Ovary (tissue), 9 donors: ENCODE results near the gene CAPG. TPM values are rescaled to one million over a fixed set of nuclear protein-coding genes. Genes with fewer than 3 reads are reported as not detected.

Source experiments
- DNase-seq, 5 donors: peaks; one replicate each; pipeline ENCODE4 v3.0.0-alpha.2; 2019 to 2020
- H3K27ac ChIP-seq, 2 donors: fragments of 200-600 bp; one replicate each; pipeline versions ENCODE4 v1.5.1 to v1.8.0; 2019 to 2022
- H3K27me3 ChIP-seq: fragments of 200-600 bp; one replicate; pipeline ENCODE4 v1.8.0; 2022
- H3K36me3 ChIP-seq: fragments of 200-600 bp; sonication (generic); one replicate; pipeline ENCODE4 v1.5.1; 2019
- H3K4me1 ChIP-seq: one replicate; pipeline ENCODE4 v1.8.1; 2013; ENCODE audit warnings: mild to moderate bottlenecking, moderate library complexity; ENCODE audit not compliant: insufficient read depth
- H3K4me3 ChIP-seq: fragments of 200-600 bp; sonication (generic); one replicate; pipeline ENCODE4 v1.5.1; 2017
- H3K9me3 ChIP-seq, 2 donors: fragments of 200-600 bp in 1 of 2; sonication (generic) in 1 of 2; one replicate each; pipeline versions ENCODE4 v1.5.1 to v1.8.1; 2013 to 2019; ENCODE audit warnings: mild to moderate bottlenecking in 1 of 2, moderate library complexity in 1 of 2
- CTCF ChIP-seq, 3 donors: fragments of 450-650 bp in 2 of 3; fragments of 200-600 bp in 1 of 3; IDR thresholded peaks; one replicate each; pipeline versions ENCODE4 v1.5.1 to v1.8.0; 2016 to 2022; ENCODE audit warnings: antibody characterized with exemption in 3 of 3, mild to moderate bottlenecking in 1 of 3
- EP300 ChIP-seq: sonication (generic); formaldehyde crosslinking; IDR thresholded peaks from one replicate; pipeline ENCODE4 v1.6.1; 2017; ENCODE audit warnings: antibody characterized with exemption
- POLR2A ChIP-seq: fragments of 450-650 bp; IDR thresholded peaks from one replicate; pipeline ENCODE4 v1.6.1; 2017; ENCODE audit warnings: antibody characterized with exemption, mild to moderate bottlenecking, moderate library complexity
- WGBS, 3 donors: extraction: QIAGEN DNeasy Blood & Tissue Kit in 1 of 3; methylation state at CpG; one replicate each; pipeline versions ENCODE4 v1.1.5 to v1.1.7; 2013 to 2017; 5-methylcytosine and 5-hydroxymethylcytosine counted together
- intact Hi-C, 4 donors: fragments of 100-400 bp; cut with DNase I; formaldehyde crosslinking; loops; one replicate each; pipeline versions ENCODE4 v1.11.0 to v1.15.1; 2022 to 2023
- polyA plus RNA-seq, 2 donors: library from polyadenylated mRNA; stranded (reverse); fragments of 200-250 nt in 1 of 2; fragments of 350-450 nt in 1 of 2; fragmentation: Illumina TruSeq in 1 of 2; extraction: RNeasy Lipid Tissue Mini Kit (QIAGEN cat#74804) in 1 of 2; gene quantifications; one replicate each; pipeline ENCODE4 v1.2.3, GENCODE V29; 2013 to 2014
- total RNA-seq, 7 donors: library from RNA; depleted of rRNA in 2 of 7; stranded (reverse); fragments of >200 nt in 2 of 7; fragmentation: NEBNext Ultra II Directional in 3 of 7; extraction: Animal tissue kit (Norgen Biotek cat#: 25700) in 3 of 7; gene quantifications; one replicate each; pipeline versions ENCODE4 v1.1.0 to v1.2.4, GENCODE V29; 2016 to 2023
- donor health status: DM: no; HTN: no; CAD: no; lungs with moderate emphysema.
- donor health status: DM: no; HTN: no; CAD: no.
- donor health status: Bipolar disorder and iron deficiency.
- donor health status: DM: yes; HTN: yes; CAD: no.
- donor health status: DM: no; HTN: no; CAD: no.
- donor health status: DM: yes; HTN: yes; CAD: no.

Gene CAPG
- total and polyA plus RNA-seq, 9 donors = 6.8 to 97.8 (median 22.8) TPM

- H3K27ac ChIP-seq = peak overlapping the region; percentile 58 to 68
- no peak overlapping the region for H3K4me3 ChIP-seq
- no peak for DNase-seq
- no peaks in the 10 kb centered on the region for H3K9me3 ChIP-seq
- no peak for TF ChIP-seq POLR2A
- no peak for TF ChIP-seq CTCF (IDR thresholded peaks at IDR 0.05)
- TF ChIP-seq EP300 = no peak
- peaks cover 5% of the 10 kb centered on the region for H3K4me1 ChIP-seq
- H3K36me3 ChIP-seq = no peaks in the 10 kb centered on the region
- 58 to 65% (median 60%) methylated on average over 13 of the region's 13 CpGs for WGBS, 3 donors
- no peaks in the 10 kb centered on the region for H3K27me3 ChIP-seq
- intact Hi-C loops = loop anchor here in 3 of 4 donors (1.0 to 5.0 kb wide), 4 partner anchors 117 to 131 kb away; partner anchors contain the start of gene MAT2A (in 1 of the 3)
Measured at GRCh38 chr2:85421260-85422071, 11.3 kb upstream of the CAPG start.

GRCh38 chr2:85420536-85421259 is 10.5 kb upstream of the CAPG start:
- peaks cover 5% of the 10 kb centered on the region for H3K4me1 ChIP-seq
- TF ChIP-seq CTCF (IDR thresholded peaks at IDR 0.05) = peak; percentile 100
- peak; percentile 45 for TF ChIP-seq POLR2A
- TF ChIP-seq EP300 = no peak
- 8 to 18% (median 14%) methylated on average over 22 of the region's 22 CpGs for WGBS, 3 donors
- H3K36me3 ChIP-seq = no peaks in the 10 kb centered on the region
- intact Hi-C loops = loop anchor here (1.0 to 5.0 kb wide), 4 partner anchors 118 to 132 kb away; partner anchors contain the start of gene MAT2A (in 1 of the 4)
- H3K9me3 ChIP-seq = no peaks in the 10 kb centered on the region
- H3K4me3 ChIP-seq = no peak overlapping the region
- peak; percentile 84 to 93 (median 89) for DNase-seq
- peak overlapping the region; percentile 58 to 68 for H3K27ac ChIP-seq
- H3K27me3 ChIP-seq = no peaks in the 10 kb centered on the region

GRCh38 chr2:85419009-85419675 is 9.0 kb upstream of the CAPG start:
- Histone ChIP-seq H3K27me3 (no peaks in the 10 kb centered on the region), H3K4me1 (peaks cover 5% of the 10 kb centered on the region), H3K4me3 (peak overlapping the region; percentile 65), H3K27ac (peak overlapping the region; percentile 71 to 87), H3K36me3 (no peaks in the 10 kb centered on the region), H3K9me3 (no peaks in the 10 kb centered on the region)
- WGBS, 3 donors = 39 to 44% (median 42%) methylated on average over 16 to 17 of the region's 17 CpGs
- TF ChIP-seq POLR2A (no peak), EP300 (no peak), CTCF (IDR thresholded peaks at IDR 0.05) (no peak)
- DNase-seq = peak in 2 of 5 donors; percentile 31 to 54
- intact Hi-C loops = no loop called here
